Measurements from ENCODE around the gene CNTNAP2. TPM values are rescaled to one million over a fixed set of nuclear protein-coding genes. Genes with fewer than 3 reads are reported as not detected.

Gene CNTNAP2
- total and polyA plus RNA-seq, 9 of the 15 experiments (the other 6 are each of a cell fraction or from before 2014, with no cell fraction given): 0.04 to 0.62 (median 0.09) TPM; not detected in 4

DNA sequence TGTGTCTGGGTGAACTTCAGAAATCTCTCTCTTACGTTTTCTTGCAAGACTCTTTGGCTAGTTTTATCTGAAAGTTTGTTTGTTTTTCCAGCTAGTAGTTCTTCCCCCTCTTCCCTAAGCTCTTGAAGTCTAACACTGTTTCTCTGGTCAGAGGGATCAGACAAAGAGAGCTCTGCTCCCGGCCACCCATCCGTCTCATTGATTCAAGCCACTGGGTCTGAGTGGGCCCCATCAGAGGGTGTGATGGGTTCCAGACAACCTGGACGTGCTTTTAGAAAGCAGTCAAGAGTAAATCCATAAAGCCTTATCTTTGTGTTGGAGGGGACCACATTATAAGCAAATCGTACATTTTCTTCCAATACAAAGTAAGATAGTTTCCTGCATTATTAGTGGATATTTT, 2231.4 kb downstream of the CNTNAP2 start (continued):
- TF ChIP-seq ZNF583 (CRISPR knock-in tag; IDR thresholded peaks at IDR 0.05) (no peak), MAFK (IDR thresholded peaks at IDR 0.05; ENCODE audit: low read length) (no peak)

DNA sequence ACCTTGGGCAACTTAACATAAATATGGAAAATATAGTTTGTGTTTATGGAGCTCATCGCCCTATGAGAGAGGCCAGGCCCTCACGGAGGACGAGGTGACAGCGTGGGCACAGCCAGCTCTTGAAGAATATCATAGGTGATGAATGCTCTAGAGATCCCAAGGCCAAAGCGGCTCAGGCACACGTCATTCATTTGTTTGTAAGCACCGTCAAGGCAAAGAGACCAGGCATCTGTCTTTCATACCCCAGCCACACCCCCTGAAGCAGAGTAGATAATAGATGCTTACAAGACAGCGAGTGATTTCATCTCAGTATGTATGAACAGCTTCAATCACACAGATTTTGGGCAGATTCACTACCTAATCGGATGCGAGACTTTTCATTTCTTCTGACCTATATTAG, 2231.9 kb downstream of the CNTNAP2 start:
- Histone ChIP-seq H3K79me2 (ENCODE audit: control insufficient read depth, insufficient read depth, low read length) (no peaks in the 10 kb centered on the region), H3K36me3 (ENCODE audit: control insufficient read depth, insufficient read depth, low read length) (no peaks in the 10 kb centered on the region), H3K9me3 (replicated peaks; ENCODE audit: control insufficient read depth, insufficient read depth, low read depth, low read length) (no peaks in the 10 kb centered on the region), H3K27me3 (ENCODE audit: control insufficient read depth in 2 of 2, insufficient read depth in 2 of 2, low read length in 2 of 2) (peaks cover 19 to 34% of the 10 kb centered on the region in 2 experiments; a peak in 3 of 5 replicates), H3K4me1 (replicated peaks in 1 of 2; ENCODE audit: control insufficient read depth in 2 of 2, insufficient read depth in 2 of 2, low read length in 2 of 2) (no peaks in the 10 kb centered on the region), H3K9ac (ENCODE audit: insufficient read depth in 1 of 2, low read depth in 2 of 2, low read length in 2 of 2) (no peak overlapping the region), H4K20me1 (replicated peaks; ENCODE audit: control insufficient read depth, insufficient read depth, low read length) (no peaks in the 10 kb centered on the region), H3K4me3 (no peak overlapping the region), H3K9me1 (ENCODE audit: control insufficient read depth, insufficient read depth, low read length) (no peaks in the 10 kb centered on the region), H2AFZ (ENCODE audit: low read depth, low read length) (no peak overlapping the region), H3K4me2 (ENCODE audit: insufficient read depth, low read length) (no peak overlapping the region), H3K27ac (ENCODE audit: extremely low read depth, low read depth, low read length) (no peak overlapping the region)
- ATAC-seq (no peak), DNase-seq (ENCODE audit: extremely low read depth in 1 of 4, low spot score in 3 of 4) (no peak), FAIRE-seq (no peak)
- 2% methylated on average over 10 of the region's 10 CpGs for WGBS (ENCODE audit: insufficient coverage, low coverage, missing lambda C conversion rate)
- ChIA-PET CTCF (ENCODE audit: low intra/inter-chr PET ratio) (no interaction called here), POLR2A (interaction anchor here (0.6 to 1.7 kb wide), 4 partner anchors 11 to 20 kb away, joined by 3 read pairs; no protein-coding TSS in a partner anchor)
- no TSS peak for BruUV-seq (replicated peaks)
- intact Hi-C loops (cut with micrococcal nuclease) (no loop called here), in situ Hi-C loops (cut with MboI) (no loop called here)
- TF ChIP-seq SIN3B (IDR thresholded peaks at IDR 0.05; ENCODE audit: low read depth) (no peak), NR1H2 (CRISPR knock-in tag; IDR thresholded peaks at IDR 0.05) (no peak), DDX20 (tag; IDR thresholded peaks at IDR 0.05; ENCODE audit: low read depth) (no peak), SP1 (CRISPR knock-in tag; IDR thresholded peaks at IDR 0.05) (no peak), SOX6 (IDR thresholded peaks at IDR 0.05) (no peak)
- TF ChIP-seq, protein P1, sequence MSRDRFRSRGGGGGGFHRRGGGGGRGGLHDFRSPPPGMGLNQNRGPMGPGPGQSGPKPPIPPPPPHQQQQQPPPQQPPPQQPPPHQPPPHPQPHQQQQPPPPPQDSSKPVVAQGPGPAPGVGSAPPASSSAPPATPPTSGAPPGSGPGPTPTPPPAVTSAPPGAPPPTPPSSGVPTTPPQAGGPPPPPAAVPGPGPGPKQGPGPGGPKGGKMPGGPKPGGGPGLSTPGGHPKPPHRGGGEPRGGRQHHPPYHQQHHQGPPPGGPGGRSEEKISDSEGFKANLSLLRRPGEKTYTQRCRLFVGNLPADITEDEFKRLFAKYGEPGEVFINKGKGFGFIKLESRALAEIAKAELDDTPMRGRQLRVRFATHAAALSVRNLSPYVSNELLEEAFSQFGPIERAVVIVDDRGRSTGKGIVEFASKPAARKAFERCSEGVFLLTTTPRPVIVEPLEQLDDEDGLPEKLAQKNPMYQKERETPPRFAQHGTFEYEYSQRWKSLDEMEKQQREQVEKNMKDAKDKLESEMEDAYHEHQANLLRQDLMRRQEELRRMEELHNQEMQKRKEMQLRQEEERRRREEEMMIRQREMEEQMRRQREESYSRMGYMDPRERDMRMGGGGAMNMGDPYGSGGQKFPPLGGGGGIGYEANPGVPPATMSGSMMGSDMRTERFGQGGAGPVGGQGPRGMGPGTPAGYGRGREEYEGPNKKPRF (IDR thresholded peaks at IDR 0.05; ENCODE audit: low read depth, low read length): no peak
- TF ChIP-seq, protein P2, sequence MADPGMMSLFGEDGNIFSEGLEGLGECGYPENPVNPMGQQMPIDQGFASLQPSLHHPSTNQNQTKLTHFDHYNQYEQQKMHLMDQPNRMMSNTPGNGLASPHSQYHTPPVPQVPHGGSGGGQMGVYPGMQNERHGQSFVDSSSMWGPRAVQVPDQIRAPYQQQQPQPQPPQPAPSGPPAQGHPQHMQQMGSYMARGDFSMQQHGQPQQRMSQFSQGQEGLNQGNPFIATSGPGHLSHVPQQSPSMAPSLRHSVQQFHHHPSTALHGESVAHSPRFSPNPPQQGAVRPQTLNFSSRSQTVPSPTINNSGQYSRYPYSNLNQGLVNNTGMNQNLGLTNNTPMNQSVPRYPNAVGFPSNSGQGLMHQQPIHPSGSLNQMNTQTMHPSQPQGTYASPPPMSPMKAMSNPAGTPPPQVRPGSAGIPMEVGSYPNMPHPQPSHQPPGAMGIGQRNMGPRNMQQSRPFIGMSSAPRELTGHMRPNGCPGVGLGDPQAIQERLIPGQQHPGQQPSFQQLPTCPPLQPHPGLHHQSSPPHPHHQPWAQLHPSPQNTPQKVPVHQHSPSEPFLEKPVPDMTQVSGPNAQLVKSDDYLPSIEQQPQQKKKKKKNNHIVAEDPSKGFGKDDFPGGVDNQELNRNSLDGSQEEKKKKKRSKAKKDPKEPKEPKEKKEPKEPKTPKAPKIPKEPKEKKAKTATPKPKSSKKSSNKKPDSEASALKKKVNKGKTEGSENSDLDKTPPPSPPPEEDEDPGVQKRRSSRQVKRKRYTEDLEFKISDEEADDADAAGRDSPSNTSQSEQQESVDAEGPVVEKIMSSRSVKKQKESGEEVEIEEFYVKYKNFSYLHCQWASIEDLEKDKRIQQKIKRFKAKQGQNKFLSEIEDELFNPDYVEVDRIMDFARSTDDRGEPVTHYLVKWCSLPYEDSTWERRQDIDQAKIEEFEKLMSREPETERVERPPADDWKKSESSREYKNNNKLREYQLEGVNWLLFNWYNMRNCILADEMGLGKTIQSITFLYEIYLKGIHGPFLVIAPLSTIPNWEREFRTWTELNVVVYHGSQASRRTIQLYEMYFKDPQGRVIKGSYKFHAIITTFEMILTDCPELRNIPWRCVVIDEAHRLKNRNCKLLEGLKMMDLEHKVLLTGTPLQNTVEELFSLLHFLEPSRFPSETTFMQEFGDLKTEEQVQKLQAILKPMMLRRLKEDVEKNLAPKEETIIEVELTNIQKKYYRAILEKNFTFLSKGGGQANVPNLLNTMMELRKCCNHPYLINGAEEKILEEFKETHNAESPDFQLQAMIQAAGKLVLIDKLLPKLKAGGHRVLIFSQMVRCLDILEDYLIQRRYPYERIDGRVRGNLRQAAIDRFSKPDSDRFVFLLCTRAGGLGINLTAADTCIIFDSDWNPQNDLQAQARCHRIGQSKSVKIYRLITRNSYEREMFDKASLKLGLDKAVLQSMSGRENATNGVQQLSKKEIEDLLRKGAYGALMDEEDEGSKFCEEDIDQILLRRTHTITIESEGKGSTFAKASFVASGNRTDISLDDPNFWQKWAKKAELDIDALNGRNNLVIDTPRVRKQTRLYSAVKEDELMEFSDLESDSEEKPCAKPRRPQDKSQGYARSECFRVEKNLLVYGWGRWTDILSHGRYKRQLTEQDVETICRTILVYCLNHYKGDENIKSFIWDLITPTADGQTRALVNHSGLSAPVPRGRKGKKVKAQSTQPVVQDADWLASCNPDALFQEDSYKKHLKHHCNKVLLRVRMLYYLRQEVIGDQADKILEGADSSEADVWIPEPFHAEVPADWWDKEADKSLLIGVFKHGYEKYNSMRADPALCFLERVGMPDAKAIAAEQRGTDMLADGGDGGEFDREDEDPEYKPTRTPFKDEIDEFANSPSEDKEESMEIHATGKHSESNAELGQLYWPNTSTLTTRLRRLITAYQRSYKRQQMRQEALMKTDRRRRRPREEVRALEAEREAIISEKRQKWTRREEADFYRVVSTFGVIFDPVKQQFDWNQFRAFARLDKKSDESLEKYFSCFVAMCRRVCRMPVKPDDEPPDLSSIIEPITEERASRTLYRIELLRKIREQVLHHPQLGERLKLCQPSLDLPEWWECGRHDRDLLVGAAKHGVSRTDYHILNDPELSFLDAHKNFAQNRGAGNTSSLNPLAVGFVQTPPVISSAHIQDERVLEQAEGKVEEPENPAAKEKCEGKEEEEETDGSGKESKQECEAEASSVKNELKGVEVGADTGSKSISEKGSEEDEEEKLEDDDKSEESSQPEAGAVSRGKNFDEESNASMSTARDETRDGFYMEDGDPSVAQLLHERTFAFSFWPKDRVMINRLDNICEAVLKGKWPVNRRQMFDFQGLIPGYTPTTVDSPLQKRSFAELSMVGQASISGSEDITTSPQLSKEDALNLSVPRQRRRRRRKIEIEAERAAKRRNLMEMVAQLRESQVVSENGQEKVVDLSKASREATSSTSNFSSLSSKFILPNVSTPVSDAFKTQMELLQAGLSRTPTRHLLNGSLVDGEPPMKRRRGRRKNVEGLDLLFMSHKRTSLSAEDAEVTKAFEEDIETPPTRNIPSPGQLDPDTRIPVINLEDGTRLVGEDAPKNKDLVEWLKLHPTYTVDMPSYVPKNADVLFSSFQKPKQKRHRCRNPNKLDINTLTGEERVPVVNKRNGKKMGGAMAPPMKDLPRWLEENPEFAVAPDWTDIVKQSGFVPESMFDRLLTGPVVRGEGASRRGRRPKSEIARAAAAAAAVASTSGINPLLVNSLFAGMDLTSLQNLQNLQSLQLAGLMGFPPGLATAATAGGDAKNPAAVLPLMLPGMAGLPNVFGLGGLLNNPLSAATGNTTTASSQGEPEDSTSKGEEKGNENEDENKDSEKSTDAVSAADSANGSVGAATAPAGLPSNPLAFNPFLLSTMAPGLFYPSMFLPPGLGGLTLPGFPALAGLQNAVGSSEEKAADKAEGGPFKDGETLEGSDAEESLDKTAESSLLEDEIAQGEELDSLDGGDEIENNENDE (IDR thresholded peaks at IDR 0.05; ENCODE audit: low read depth, low read length): no peak
